Measurements from ENCODE around the gene FAM107B.

DNA sequence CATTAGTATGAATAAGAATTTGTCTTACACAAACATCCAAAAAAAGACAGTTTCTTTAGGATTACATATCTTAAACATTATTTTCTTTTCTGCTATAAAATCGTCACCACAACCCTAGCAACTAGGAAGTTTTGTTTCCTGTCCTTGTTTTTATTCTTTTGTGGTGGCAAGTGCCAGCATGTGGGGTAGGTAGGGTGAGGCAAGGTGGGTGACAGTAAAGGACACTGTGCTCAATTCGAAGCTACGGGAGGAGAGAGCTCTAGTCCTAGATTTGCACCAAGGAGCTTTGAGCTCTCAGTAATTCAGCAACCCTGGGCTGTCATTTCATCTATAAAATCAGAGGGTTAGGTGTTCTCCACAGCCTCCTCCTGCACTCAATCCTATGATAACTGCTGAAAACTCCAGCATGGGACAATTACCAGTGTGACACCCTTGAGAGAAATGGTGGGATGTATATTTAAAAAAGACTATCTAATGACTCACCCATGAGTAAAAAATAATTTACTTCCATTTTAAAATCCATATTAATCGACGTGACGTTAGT is 187.1 kb downstream of the FAM107B start:
- TF ChIP-seq TEAD4 (IDR thresholded peaks at IDR 0.05) = no peak
- TF ChIP-seq FOXM1 (IDR thresholded peaks at IDR 0.05; ENCODE audit: borderline replicate concordance, low read depth) = no peak
- no peak for TF ChIP-seq EP300 (IDR thresholded peaks at IDR 0.05; ENCODE audit: borderline replicate concordance)
- TF ChIP-seq TAF1 (IDR thresholded peaks at IDR 0.05; ENCODE audit: low read depth) = no peak
